CD4-positive, alpha-beta T cell treated with Interferon alpha-2 for 1 hour (primary cell): ENCODE data around the gene DHRSX.
"Not testable (repeated sequence)": the region's sequence is repeated elsewhere in the genome, so short reads cannot be mapped to it uniquely, and the experiment has no call there.

Experiments
- DNase-seq, 2 donors: peaks; one replicate each; pipeline ENCODE4 v3.0.0-alpha.2; 2020 to 2022

DHRSX gene

GRCh38 chrX:2311501-2311900 lies 189.3 kb downstream of the DHRSX start:
- DNase-seq: no peak

GRCh38 chrX:2301901-2302300 lies 198.9 kb downstream of the DHRSX start:
- DNase-seq: no peak

DNA sequence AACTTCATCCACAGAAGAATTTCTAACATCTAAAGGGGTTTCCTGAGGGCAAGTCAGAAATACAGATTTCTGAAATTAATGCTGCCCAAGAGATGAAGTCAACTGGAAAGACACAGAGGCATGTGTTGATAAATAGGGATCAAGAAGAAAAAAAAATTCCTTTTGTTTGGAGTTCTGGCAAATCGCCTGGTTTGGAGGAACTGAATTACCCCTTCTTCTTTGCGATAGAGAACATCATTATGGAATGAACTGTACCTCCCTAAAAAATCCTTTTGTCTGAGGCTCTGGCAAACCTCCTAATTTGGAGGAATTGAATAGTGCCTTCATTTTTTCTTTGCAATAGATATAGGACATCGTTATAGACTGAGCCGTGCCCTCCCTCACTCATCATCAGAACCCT lies 200.9 kb downstream of the DHRSX start:
- DNase-seq: no peak

DNA sequence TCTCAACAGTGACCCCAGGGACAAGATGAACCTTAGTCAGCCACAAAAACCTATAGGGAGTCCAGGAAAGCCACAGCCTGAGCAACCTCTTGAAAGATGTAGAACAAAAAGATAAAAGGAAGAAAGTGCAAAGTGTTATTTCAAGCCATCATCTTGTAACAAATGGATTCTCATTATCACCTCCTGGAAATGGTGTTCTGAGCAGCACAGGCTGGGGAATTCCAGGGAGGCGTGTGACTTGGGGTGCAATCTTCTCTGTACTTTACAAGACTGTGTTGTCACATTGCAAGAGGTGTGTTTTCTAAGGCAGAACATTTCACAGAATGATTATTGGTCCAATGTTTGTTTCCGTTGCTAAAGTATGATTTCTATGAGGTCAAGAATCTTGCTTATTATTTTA lies 214.0 kb downstream of the DHRSX start:
- no peak for DNase-seq

GRCh38 chrX:2284601-2285000 lies 216.2 kb downstream of the DHRSX start:
- DNase-seq: no peak

GRCh38 chrX:2284133-2284532 lies 216.6 kb downstream of the DHRSX start:
- no peak for DNase-seq

GRCh38 chrX:2283111-2283859 lies 217.5 kb downstream of the DHRSX start:
- no peak for DNase-seq

GRCh38 chrX:2282490-2283090 lies 218.2 kb downstream of the DHRSX start:
- DNase-seq: no peak

DNA sequence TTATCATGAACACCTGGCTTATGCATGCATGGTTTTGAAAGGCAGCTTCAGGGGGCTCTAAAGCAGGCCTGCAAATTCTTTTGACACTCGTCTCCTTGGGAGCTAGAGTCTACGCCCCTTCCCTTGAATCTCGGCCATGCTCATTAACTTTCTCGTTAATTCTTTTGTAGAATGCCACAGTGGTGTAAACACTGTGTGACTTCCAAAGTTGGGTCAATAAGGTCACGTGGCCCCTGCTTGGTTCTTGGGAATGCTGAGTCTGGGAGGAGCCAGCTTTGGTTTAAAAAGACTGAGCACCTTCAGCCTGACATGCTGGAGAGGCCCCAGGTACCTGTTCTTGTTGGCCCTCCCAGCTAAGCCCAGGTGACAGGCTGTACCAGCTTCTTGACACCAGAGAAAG lies 228.4 kb downstream of the DHRSX start:
- DNase-seq: no peak

DNA sequence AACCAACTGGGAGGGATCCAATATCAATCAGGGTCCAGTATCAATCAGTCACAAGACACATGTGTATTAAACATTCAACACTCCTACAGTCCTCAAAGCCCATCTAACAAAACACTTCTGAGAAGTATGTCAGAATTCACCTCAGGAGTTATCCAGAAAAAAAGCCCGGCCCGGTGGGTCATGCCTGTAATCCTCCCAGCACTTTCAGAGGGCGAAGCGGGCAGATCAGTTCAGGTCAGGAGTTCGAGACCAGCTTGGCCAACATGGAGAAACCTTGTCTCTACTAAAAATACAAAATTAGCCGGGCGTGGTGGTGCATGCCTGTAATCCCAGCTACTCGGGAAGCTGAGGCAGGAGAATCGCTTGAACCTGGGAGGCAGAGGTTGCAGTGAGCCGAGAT lies 229.2 kb downstream of the DHRSX start:
- DNase-seq: not testable (repeated sequence)

GRCh38 chrX:2270783-2271182 lies 230.0 kb downstream of the DHRSX start:
- not testable (repeated sequence) for DNase-seq

DNA sequence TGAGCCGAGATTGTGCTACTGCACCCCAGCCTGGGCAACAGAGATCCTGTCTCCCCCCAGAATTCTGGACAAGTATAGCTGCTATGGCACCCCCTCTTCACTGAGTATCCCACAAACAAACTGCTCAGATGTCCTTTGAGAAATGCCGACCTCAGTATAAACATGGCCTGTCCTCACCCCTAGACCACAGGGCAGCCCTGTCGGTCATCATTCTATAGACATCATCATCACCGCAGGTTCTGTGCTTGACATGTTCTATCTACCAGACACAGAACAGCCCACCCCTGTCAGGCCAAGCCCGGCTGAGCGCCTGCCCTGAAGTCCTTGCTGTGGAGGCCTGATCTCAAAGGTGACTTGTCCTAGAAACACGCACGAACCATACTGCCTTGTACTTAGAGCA lies 232.9 kb downstream of the DHRSX start:
- no peak for DNase-seq

DNA sequence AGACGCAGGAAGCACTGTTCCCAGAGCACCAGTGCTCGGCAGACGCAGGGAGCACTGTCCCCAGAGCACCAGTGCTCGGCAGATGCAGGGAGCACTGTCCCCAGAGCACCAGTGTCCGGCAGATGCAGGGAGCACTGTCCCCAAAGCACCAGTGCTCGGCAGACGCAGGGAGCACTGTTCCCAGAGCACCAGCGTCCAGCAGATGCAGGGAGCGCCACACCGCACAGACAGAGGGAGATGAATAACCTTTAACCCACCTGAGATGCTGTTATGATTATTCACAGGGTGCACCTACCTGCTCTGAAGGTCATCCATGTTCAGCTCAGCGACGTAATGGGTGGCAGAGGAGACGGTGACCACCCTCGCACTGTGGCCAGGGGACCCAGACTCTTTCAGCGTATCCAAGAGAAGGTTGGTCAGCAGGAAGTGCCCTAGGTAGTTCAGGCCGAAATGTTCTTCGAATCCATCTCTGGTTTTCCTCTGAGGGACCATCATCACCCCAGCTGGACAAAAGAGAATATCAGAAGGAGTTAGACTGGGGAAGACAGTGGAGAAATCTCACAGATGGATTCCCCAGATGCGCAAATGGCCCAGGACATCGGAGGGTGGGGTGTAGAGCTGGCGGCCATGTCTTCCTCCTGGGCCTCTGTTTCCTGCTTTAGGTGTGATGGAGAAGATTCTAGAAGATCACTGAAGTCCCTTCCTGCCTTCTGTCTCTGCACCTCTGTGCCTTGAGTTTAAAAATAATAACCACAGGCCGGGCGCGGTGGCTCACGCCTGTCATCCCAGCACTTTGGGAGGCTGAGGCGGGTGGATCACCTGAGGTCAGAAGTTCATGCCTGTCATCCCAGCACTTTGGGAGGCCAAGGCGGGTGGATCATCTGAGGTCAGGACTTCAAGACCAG lies 234.1 kb downstream of the DHRSX start:
- DNase-seq: peak in 1 of 2 donors; percentile 4

- DNase-seq: not testable (repeated sequence)
Measured at GRCh38 chrX:2265658-2266444, 234.9 kb downstream of the DHRSX start.

DNA sequence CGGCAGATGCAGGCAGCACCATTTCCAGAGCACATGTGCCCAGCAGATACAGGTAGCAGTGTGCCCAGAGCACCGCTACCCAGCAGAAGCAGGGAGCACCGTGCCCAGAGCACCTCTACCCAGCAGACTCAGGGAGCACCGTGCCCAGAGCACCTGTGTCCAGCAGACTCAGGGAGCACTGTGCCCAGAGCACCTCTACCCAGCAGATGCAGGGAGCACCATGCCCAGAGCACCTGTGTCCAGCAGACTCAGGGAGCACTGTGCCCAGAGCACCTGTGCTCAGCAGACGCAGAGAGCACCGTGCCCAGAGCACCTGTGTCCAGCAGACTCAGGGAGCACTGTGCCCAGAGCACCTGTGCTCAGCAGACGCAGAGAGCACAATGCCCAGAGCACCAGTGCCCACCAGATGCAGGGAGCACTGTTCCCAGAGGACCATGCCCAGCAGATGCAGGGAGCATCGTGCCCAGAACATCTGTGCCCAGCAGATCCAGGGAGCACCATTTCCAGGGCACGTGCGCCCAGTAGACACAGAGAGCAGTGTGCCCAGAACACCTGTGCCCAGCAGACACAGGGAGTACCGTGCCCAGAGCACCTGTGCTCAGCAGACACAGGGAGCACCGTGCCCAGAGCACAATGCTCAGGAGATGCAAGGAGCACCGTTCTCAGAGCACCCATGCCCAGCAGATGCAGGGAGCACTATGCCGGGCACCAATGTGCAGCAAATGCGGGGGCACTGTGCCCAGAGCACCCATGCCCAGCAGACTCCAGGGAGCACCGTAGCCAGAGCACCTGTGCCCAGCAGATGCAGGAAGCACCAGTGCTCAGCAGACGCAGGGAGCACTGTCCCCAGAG lies 236.4 kb downstream of the DHRSX start:
- no peak for DNase-seq

DNA sequence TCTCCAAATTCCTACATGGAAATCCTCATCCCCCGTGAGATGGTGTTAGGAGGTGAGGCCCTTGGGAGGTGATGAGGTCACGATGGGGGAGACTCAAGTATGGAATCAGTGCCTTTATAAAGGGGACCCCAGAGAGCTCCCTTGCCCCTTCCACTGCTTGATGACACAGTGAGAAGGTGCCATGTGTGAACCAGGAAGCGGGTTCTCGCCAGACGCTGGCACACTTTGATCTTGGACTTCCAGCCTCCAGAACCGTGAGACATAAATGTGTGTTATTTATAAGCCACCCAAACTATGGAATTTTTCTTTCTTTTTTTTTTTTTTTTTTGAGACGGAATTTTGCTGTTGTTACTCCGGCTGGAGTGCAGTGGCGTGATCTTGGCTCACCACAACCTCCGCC lies 237.6 kb downstream of the DHRSX start:
- no peak for DNase-seq

DNA sequence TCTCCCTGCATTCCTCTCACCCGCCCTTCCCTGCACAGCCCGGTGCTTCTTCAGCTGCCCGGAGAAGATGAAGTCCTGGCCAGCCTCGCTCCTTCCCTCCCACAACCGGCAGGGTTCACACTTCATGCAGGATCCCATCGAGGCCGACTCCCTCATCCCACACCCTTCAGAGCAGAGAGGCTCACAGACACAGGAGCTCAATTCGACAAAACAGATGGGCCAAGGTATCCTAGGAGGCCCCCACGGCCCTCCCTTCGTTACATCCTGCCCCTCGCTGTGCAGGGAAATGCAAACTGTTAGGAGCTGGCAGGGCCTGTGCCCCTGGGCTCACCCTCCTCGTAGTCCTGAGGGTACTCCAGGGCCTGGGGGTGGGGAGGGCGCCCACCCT lies 238.1 kb downstream of the DHRSX start:
- no peak for DNase-seq

DNA sequence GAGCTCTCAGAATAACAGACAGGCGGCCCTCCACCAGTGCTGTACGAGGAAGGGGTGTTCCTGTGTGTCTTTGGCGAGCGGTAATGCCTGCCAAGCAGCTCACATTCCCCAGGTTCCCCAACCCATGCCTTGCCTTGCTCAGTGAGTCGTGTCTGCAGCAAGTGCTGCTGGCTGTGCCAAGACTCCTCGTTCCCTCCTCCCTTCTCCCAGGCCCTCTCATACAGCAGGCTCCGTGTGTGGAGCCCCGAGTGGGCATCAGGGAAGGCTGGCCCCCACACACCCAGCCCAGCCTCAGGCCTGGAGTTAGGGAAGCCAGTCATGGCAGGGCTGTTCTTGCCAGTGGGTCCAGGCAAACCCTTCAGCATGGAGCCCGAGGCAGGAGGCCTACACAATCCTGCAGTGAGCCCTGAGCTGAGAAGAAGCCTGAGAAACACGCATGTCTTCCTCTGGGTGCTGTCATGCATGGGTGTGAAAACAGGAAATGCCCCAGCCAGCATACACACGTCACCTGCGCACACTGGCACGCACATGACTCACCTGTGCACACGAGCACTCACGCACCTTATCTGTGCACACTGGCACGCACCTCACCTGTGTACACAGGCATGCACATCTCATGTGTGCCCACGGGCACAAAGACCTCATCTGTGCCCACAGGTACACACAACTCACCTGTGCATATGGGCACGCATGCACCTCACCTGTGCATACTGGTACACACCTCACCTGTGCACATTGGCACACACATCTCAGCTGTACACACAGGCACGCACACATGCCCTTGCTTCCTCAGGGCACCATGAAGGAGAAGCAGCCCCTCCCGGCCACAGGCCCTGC lies 238.7 kb downstream of the DHRSX start:
- no peak for DNase-seq

DNA sequence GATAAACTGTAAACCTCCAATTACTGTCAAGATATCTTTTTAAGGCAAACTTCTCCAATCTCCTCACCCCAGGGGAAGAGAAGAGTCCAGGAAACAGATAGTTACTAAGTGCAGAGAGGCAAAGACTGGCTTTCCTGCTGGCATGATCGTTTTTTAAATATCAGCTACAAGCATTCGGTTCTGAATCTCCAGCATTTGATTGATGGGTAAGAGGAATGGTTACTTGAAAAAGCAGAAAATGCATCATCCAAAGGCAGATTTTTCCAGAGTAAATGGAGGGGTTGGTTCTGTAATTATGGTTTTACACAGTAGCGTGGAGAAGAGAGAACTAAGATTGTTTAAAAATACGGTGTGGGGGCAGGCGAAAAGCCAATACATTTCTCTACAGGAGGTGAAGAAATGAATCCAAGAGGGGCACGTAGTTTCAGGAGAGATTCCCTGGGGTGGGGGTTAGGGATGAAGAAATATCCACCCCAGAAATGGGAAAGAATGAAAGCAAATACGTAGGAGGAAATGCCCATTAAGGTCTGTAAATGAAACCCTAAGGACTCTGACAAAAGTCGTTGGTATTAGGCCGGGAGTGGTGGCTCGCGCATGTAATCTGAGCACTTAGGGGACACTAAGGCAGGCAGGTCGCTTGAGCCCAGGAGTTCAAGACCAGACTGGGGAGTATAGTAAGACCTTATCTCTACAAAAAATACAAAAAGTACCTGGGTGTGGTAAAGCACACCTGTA lies 248.3 kb downstream of the DHRSX start:
- DNase-seq: no peak

GRCh38 chrX:2251211-2251610 lies 249.6 kb downstream of the DHRSX start:
- DNase-seq: no peak
